ENCODE measurements around the gene PLAC1.

DNA sequence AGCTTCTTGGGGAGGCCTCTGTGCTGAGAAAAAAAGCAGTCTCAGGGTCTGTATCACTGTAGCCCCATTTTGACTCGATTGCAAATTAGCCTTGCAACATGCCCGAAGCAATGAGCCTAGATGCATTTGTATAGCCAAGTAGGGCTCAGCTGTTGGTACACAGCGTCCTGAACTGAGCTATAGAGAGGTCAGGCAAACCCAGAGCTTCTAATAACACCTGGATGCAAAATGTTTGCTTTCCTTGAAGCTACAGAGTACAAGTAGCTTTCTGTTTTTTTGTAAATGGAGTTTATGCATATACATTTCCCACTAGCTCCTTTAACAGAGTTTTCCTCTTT is 87.8 kb downstream of the PLAC1 start:
- TF ChIP-seq CTCF (IDR thresholded peaks at IDR 0.05) (no peak), POLR2A (IDR thresholded peaks at IDR 0.05) (no peak)
